ENCODE data around the gene DOCK2.

DOCK2 gene

GRCh38 chr5:169667896-169668674, 31.0 kb downstream of the DOCK2 start:
- ChIA-PET CTCF (interaction anchor here (0.5 to 1.0 kb wide), 2 partner anchors 312 to 1014 kb away, joined by 3 read pairs; partner anchors contain the start of gene INSYN2B), POLR2A (ENCODE audit: low non-redundant PET) (no interaction called here)
- no peak for TF ChIP-seq CTCF (conservative IDR thresholded peaks at IDR 0.05; ENCODE audit: low read depth)
- no peak for DNase-seq (ENCODE audit: low spot score)
- H3K27ac ChIP-seq: no peak overlapping the region

- ChIA-PET CTCF (interaction anchor here (1.0 kb wide), 1 partner anchor 312 kb away, joined by 3 read pairs; the partner anchor contains the start of gene INSYN2B), POLR2A (ENCODE audit: low non-redundant PET) (no interaction called here)
- DNase-seq (ENCODE audit: low spot score): no peak
- no peak overlapping the region for H3K27ac ChIP-seq
- no peak for TF ChIP-seq CTCF (conservative IDR thresholded peaks at IDR 0.05; ENCODE audit: low read depth)
Observed at GRCh38 chr5:169668732-169669131, 31.7 kb downstream of the DOCK2 start.

GRCh38 chr5:169670769-169671525, 33.9 kb downstream of the DOCK2 start:
- no peak overlapping the region for H3K27ac ChIP-seq
- POLR2A ChIA-PET (ENCODE audit: low non-redundant PET): no interaction called here
- no peak for DNase-seq (ENCODE audit: low spot score)
- CTCF ChIA-PET: interaction anchor here (0.6 to 0.9 kb wide), 2 partner anchors 134 to 368 kb away, joined by 4 read pairs; no protein-coding TSS in a partner anchor
- no peak for TF ChIP-seq CTCF (conservative IDR thresholded peaks at IDR 0.05; ENCODE audit: low read depth)

GRCh38 chr5:169682026-169682425, 45.0 kb downstream of the DOCK2 start:
- no peak for DNase-seq (ENCODE audit: low spot score)
- ChIA-PET POLR2A (ENCODE audit: low non-redundant PET) (no interaction called here), CTCF (no interaction called here)
- no peak overlapping the region for H3K27ac ChIP-seq
- no peak for TF ChIP-seq CTCF (conservative IDR thresholded peaks at IDR 0.05; ENCODE audit: low read depth)

GRCh38 chr5:169686137-169686536, 49.1 kb downstream of the DOCK2 start:
- no peak for DNase-seq (ENCODE audit: low spot score)
- CTCF ChIA-PET: no interaction called here
- H3K27ac ChIP-seq: no peak overlapping the region
- POLR2A ChIA-PET (ENCODE audit: low non-redundant PET): no interaction called here
- no peak for TF ChIP-seq CTCF (conservative IDR thresholded peaks at IDR 0.05; ENCODE audit: low read depth)

GRCh38 chr5:169688106-169688505, 51.0 kb downstream of the DOCK2 start:
- ChIA-PET POLR2A (ENCODE audit: low non-redundant PET) (no interaction called here), CTCF (interaction anchor here (0.7 kb wide), 1 partner anchor 139 kb away, joined by 3 read pairs; no protein-coding TSS in a partner anchor)
- no peak for TF ChIP-seq CTCF (conservative IDR thresholded peaks at IDR 0.05; ENCODE audit: low read depth)
- no peak overlapping the region for H3K27ac ChIP-seq
- no peak for DNase-seq (ENCODE audit: low spot score)
